ENCODE results near the gene SSRP1. TPM values are rescaled to one million over a fixed set of nuclear protein-coding genes. Genes with fewer than 3 reads are reported as not detected.

Gene SSRP1
- polyA plus RNA-seq, 3 donors: 9.8 to 34.7 (median 14.7) TPM

DNA sequence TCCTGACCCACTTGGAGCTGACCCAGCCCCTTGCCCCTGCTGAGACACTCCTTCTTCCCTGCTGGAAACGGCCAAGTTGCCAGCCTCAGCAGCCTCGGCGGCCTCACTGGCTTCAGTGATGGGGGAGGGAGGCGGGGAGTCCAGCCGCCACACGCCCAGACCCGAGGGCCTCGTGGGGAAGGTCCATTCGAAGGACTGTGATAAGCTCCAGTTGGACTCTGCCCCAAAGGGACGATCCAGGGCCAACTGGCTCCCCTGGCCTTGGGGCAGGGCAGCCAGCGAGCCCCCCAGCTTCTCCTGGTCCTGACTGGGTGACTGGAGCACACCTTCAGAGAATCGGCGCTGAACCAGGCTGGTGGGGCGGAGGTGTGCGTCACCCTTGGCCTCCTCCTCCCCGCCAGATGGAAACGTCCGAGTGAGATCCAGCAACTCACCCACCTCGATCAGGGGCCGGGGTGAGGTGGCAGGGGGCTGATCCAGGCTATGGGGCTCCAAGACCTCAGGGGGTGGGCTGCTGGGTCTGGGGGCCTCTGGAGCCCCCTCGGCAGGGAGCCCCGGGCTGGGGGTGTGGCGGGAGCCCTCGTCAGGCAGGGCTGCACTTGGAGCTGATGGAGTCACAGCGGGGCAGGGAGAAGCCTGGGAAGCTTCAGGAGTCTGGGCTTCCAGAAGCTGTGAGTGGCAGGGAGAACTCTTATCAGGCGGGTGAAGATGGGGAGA is 22.5 kb downstream of the SSRP1 start:
- Histone ChIP-seq H3K4me3 (replicated peaks in 1 of 3; ENCODE audit: low read depth in 2 of 3, low read length in 3 of 3) (no peak overlapping the region), H4K20me1 (ENCODE audit: insufficient read depth, low read length) (no peaks in the 10 kb centered on the region), H3K27me3 (ENCODE audit: control insufficient read depth in 2 of 2, insufficient read depth in 2 of 2, low read length in 2 of 2) (no peaks in the 10 kb centered on the region), H2AFZ (ENCODE audit: insufficient read depth, low read depth, low read length, poor library complexity, severe bottlenecking) (no peak overlapping the region), H3K27ac (ENCODE audit: low read depth in 1 of 2, low read length in 2 of 2) (no peak overlapping the region), H3K36me3 (replicated peaks in 1 of 2; ENCODE audit: control insufficient read depth in 1 of 2, insufficient read depth in 2 of 2, low read length in 2 of 2) (no peaks in the 10 kb centered on the region), H3K4me1 (ENCODE audit: control insufficient read depth in 1 of 2, insufficient read depth in 2 of 2, low read length in 2 of 2) (peaks cover 13 to 22% of the 10 kb centered on the region in 2 donors), H3K79me2 (ENCODE audit: insufficient read depth, low read length) (no peaks in the 10 kb centered on the region), H3K9ac (ENCODE audit: insufficient read depth, low read length, poor library complexity, severe bottlenecking) (no peak overlapping the region), H3K9me3 (replicated peaks in 1 of 2; ENCODE audit: control insufficient read depth in 1 of 2, insufficient read depth in 1 of 2, low read length in 2 of 2) (no peaks in the 10 kb centered on the region), H3K4me2 (replicated peaks; ENCODE audit: extremely low read depth, low read length, poor library complexity, severe bottlenecking) (no peak overlapping the region)
- intact Hi-C loops (cut with micrococcal nuclease): no loop called here
- Mint-ChIP-seq H3K4me3 (no peak overlapping the region), H3K27ac (peak overlapping the region in 1 of 7 donors; percentile 42), H3K9me3 (no peaks in the 10 kb centered on the region), H3K27me3 (ENCODE audit: low read depth in 3 of 3) (peaks cover 4 to 10% (median 8%) of the 10 kb centered on the region in 3 donors), H3K4me1 (peaks cover 14% of the 10 kb centered on the region), H3K36me3 (peaks cover 0 to 2% of the 10 kb centered on the region in 2 donors)
- DNase-seq: no peak
- TF ChIP-seq, protein P1, sequence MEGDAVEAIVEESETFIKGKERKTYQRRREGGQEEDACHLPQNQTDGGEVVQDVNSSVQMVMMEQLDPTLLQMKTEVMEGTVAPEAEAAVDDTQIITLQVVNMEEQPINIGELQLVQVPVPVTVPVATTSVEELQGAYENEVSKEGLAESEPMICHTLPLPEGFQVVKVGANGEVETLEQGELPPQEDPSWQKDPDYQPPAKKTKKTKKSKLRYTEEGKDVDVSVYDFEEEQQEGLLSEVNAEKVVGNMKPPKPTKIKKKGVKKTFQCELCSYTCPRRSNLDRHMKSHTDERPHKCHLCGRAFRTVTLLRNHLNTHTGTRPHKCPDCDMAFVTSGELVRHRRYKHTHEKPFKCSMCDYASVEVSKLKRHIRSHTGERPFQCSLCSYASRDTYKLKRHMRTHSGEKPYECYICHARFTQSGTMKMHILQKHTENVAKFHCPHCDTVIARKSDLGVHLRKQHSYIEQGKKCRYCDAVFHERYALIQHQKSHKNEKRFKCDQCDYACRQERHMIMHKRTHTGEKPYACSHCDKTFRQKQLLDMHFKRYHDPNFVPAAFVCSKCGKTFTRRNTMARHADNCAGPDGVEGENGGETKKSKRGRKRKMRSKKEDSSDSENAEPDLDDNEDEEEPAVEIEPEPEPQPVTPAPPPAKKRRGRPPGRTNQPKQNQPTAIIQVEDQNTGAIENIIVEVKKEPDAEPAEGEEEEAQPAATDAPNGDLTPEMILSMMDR (IDR thresholded peaks at IDR 0.05): no peak
- WGBS (ENCODE audit: insufficient coverage): 96% methylated on average over 25 of the region's 26 CpGs

DNA sequence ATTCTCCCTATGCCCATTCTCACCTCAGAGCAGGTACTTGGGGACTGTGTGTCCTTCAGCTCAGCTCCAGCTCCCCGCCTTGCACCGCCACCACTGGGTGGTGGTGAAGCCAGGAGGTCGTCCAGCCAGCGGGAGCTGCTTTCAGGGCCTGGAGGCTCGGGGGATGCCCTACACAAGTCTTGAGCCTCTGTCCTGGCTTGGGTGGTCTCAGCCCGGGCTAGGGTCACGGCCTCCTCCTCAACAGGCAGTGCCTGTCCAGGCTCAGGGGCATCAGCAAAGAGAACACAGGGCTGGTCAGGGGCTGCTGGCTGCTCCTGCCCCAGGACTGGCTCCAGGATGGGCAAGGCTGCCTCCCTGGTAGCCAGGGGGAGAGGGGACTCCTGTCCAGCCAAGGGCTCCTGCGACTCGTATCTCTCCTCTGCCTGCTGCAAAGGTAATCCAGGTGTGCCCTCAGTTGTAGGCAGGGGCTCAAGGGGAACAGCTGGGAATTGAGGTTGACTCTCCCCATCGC is 23.1 kb downstream of the SSRP1 start:
- H3K27ac ChIP-seq (ENCODE audit: low read depth in 1 of 2, low read length in 2 of 2): no peak overlapping the region
- no peaks in the 10 kb centered on the region for H4K20me1 ChIP-seq (ENCODE audit: insufficient read depth, low read length)
- intact Hi-C loops (cut with micrococcal nuclease): no loop called here

More for the DNA sequence above, 23.1 kb downstream of the SSRP1 start:
- H3K79me2 ChIP-seq (ENCODE audit: insufficient read depth, low read length): no peaks in the 10 kb centered on the region
- 96% methylated on average over 9 of the region's 10 CpGs for WGBS (ENCODE audit: insufficient coverage)
- DNase-seq: no peak
- no peak overlapping the region for H3K4me3 ChIP-seq (replicated peaks in 1 of 3; ENCODE audit: low read depth in 2 of 3, low read length in 3 of 3)
- H3K4me1 ChIP-seq (ENCODE audit: control insufficient read depth in 1 of 2, insufficient read depth in 2 of 2, low read length in 2 of 2): peaks cover 13 to 22% of the 10 kb centered on the region in 2 donors
- no peak overlapping the region for H3K4me2 ChIP-seq (replicated peaks; ENCODE audit: extremely low read depth, low read length, poor library complexity, severe bottlenecking)
- Mint-ChIP-seq H3K27me3 (ENCODE audit: low read depth in 3 of 3) (peaks cover 4 to 10% (median 8%) of the 10 kb centered on the region in 3 donors), H3K4me3 (peak overlapping the region in 1 of 2 donors; percentile 9), H3K36me3 (peaks cover 0 to 2% of the 10 kb centered on the region in 2 donors), H3K9me3 (no peaks in the 10 kb centered on the region), H3K4me1 (peaks cover 19% of the 10 kb centered on the region), H3K27ac (peak overlapping the region in 1 of 7 donors; percentile 42)
- no peaks in the 10 kb centered on the region for H3K27me3 ChIP-seq (ENCODE audit: control insufficient read depth in 2 of 2, insufficient read depth in 2 of 2, low read length in 2 of 2)
- TF ChIP-seq, protein P1 (IDR thresholded peaks at IDR 0.05): no peak
- H3K9ac ChIP-seq (ENCODE audit: insufficient read depth, low read length, poor library complexity, severe bottlenecking): no peak overlapping the region
- H3K9me3 ChIP-seq (replicated peaks in 1 of 2; ENCODE audit: control insufficient read depth in 1 of 2, insufficient read depth in 1 of 2, low read length in 2 of 2): no peaks in the 10 kb centered on the region
- H2AFZ ChIP-seq (ENCODE audit: insufficient read depth, low read depth, low read length, poor library complexity, severe bottlenecking): no peak overlapping the region
- H3K36me3 ChIP-seq (replicated peaks in 1 of 2; ENCODE audit: control insufficient read depth in 1 of 2, insufficient read depth in 2 of 2, low read length in 2 of 2): no peaks in the 10 kb centered on the region

Data from CD14-positive monocyte (primary cell).